GM18519 (cell line): ENCODE data around the gene LDLRAP1.
A peak's percentile ranks its signal among the peaks of the same experiment; 100 is the strongest.
"Not testable (repeated sequence)": the region's sequence is repeated elsewhere in the genome, so short reads cannot be mapped to it uniquely, and the experiment has no call there.

ENCODE experiments used
- ATAC-seq: cut with Tn5 transposase; IDR thresholded peaks from one replicate; pipeline ENCODE4 v1.9.1; 2021; ENCODE audit warnings: mild to moderate bottlenecking, moderate library complexity; ENCODE audit not compliant: unreplicated experiment, low FRiP score

The LDLRAP1 gene

DNA sequence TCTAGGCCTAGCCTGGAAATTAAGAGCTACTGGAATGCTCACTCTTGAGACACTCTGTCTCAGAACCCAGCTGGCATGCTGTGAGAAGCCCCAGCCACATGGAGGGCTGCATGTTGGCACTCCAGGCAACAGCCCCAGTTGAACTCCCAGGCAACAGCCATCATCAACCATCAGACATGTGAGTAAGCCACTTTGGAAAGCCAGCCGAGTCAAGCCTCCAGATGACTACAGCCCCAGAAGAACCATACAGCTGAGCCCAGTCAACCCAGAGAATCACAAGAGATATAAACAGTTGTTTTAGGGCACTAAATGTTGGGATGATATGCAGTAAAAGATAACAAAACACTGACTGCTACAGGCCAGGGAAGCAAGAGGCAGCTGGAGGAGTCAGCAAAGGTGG lies 55.5 kb downstream of the LDLRAP1 start:
- no peak for ATAC-seq

DNA sequence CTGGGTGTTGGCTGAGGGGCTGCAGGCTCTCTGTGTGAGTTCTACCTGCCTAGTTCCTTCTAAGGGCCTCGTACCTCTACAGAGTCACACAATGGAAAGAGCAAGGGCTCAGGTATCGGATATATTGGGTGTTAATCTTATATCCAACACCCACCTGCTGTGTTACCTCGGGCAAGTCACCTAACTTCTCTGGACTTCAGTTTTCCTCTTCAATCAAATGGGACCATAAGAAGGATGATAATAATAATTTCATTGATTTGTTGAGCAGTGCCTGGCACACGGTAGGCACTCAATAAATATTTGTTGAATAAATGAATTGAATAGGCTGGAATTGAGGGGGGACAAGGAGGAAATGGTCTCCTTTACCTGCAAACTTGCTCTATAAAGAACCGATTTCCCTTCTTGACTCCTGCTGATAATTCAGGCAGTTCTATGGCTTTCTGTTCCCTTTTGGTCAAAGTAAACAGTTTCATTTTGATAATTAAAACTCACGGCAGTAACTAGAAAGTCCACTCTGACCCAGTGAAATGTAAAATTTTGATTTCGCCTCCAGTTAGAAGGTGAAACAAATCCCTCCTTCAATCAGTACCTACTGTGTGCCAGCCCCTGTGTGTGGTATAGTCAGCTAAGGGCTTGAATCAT lies 56.7 kb downstream of the LDLRAP1 start:
- no peak for ATAC-seq

DNA sequence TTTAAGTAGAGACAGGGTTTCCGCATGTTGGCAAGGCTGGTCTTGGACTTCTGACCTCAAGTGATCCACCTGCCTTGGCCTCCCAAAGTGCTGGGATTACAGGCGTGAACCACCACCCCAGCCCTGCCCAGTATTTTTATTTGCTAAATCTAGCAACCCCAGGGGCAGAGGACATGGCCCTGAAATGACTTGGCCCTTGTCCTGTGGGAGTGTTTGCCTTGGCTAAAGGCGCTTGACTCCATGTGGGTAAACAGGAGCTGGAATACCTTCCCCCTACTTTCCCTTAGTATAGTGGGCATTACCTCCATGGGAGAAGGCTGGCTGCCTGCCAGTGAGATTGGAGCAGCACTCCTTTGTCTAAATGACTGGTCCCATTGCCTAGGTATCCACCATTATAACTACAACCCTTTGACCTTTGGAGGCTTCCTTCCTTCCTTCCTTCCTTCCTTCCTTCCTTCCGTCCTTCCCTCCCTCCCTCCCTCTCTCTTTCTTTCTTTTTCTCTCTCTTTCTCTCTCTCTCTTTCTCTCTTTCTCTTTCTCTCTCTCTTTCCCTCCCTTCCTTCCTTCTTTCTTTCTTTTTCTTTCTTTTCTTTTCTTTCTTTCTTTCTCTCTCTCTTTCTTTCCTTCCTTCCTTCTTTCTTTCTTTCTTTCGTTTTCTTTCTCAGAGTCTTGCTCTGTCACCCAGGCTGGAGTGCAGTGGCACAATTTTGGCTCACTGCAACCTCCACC lies 57.7 kb downstream of the LDLRAP1 start:
- not testable (repeated sequence) for ATAC-seq

DNA sequence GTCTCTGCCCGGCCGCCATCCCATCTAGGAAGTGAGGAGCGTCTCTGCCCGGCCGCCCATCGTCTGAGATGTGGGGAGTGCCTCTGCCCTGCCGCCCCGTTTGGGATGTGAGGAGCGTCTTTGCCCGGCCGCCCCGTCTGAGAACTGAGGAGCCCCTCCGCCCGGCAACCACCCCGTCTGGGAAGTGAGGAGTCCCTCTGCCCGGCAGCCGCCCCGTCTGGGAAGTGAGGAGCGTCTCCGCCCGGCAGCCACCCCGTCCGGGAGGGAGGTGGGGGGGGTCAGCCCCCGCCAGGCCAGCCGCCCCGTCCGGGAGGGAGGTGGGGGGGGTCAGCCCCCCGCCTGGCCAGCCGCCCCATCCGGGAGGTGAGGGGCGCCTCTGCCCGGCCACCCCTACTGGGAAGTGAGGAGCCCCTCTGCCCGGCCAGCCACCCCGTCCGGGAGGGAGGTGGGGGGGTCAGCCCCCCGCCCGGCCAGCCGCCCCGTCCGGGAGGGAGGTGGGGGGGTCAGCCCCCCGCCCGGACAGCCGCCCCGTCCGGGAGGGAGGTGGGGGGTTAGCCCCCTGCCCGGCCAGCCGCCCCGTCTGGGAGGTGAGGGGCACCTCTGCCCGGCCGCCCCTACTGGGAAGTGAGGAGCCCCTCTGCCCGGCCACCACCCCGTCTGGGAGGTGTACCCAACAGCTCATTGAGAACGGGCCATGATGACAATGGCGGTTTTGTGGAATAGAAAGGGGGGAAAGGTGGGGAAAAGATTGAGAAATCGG lies 60.6 kb downstream of the LDLRAP1 start:
- not testable (repeated sequence) for ATAC-seq

DNA sequence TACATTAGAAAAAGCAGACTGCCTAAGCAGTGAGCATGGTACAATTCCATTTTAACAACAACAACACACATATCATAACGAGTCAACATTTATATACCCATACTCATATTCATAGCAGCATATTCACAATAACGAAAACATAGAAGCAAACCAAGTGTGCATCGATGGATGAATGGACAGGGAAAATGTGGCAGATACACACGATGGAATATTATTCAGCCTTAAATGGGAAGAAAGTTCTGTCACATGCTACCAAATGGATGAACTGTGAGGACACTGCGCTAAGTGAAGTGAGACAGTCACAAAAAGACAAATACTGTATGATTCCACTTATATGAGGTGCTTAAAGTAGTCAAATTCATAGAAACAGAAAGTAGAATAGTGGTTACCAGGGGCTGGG lies 63.7 kb downstream of the LDLRAP1 start:
- no peak for ATAC-seq

DNA sequence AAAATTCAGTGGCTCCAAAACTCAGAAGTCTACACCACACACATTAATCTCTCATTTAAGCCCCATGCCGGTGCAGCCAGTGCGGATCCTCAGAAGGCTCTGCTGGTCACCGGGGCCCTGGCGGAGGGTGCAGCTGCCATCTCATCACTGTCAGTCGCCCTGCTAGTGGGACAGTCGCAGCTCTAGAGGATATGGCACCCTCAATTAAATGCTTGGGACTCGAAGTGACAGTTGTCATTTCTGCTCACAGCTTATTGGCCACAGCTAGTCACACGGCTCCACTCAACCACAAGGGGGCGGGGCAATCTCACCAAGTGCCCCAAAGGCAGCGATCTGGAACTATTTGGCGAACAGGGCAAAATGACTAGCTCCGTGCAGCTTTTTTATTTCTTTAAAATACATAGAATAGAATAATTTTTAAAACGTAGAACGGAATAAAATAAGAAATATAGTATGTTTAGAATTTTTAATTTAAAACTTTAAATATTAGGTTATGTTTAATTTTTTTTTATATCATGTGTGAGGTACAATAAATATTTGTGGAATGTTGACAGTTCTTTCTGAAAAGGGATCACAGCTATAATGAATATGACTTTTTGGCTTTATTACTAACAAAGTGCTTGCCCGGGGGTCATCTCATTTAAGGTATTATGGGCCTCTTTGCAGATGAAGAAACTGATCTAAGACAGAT lies 65.2 kb downstream of the LDLRAP1 start:
- ATAC-seq, result no peak

DNA sequence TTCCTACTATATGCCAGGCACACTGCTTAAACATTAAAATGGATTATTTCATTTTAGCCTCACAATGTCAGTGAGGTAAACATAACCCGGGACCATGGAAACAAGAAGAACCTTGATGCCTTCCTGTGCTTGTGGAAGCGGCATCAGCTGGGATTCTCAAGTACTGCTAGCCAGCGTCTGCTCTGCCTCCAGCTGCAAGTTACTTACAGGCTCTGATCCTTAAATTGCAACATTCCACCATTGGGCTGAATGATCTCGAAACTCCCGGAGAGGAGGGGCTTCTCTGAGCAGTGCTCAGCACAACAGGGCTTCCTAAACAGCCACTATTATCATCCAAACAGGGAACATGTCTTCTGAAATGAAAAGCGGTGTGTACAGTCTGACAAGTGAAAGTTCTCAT lies 66.5 kb downstream of the LDLRAP1 start:
- no peak for ATAC-seq

DNA sequence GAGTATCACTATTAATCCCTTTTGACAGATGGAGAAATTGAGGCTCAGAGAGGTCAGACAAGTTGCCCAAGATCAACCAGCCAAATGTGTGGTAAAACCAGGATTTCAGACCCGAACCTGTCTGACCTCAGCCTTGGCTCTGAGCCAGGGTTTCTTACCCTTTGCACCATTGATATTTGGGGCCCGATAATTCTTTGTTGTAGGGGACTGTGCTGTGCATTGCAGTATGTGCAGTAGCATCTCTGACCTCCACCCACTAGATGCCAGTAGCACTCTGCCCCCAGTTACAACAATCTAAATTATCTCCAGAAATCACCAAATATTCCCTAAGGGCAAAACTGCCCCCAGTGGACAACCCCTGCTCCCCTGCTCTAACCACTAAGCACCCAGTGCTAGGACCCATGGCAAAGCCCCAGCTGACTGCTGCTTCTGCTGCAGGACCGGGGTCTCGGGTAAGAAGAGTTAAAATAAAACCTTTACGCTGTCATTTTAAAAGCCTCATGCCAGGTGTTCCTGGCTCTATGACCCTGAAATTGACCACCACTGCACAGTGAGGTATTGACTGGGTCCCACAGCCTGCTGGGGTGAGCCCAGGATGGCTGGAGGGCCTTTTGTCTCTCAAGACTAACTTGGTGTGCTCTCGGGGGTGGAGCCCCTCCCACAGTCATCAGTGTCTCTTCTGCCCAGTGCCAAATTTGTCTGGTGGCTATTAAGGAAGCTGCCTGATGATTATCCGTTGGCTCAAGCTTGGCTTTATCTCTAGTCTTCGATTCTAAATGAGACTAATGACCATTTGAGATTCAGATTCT lies 67.6 kb downstream of the LDLRAP1 start:
- ATAC-seq, result no peak

DNA sequence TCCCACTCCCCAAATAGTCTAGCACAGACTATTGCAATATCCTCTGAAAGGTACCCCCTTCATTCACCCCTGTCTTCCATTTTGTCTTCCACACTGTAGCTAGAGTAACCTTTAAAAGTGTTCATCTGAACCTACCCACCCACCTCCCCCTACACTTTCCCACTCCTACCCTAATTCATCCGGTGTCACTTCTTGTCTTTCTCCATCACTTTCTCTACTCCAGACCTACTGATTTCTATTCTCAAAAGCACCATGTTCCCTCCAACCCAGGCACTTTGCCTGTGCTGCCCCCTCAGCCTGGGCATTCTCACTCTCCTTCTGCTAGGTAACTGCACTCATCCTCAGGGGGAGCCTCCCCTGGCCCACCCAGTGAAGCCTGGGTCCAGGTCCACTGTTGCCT lies 68.4 kb downstream of the LDLRAP1 start:
- ATAC-seq, result no peak

DNA sequence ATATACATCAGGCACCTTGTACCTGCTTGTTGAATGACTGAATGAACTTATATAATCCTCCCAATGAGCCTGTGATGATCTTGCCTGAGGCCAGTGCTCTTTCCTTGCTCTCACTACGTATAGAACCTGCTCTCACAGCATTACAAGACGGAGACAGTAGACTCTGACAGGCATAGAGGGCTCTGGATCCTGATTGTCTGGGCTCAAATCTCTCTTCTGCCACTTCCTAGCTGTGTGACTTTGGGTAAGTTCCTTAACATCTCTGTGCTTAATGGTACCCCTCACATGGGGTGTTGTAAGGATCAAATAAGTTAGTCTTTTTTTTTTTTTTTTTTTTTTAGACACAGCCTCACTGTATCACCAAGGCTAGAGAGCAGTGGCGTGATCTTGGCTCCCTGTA lies 69.0 kb downstream of the LDLRAP1 start:
- no peak for ATAC-seq

DNA sequence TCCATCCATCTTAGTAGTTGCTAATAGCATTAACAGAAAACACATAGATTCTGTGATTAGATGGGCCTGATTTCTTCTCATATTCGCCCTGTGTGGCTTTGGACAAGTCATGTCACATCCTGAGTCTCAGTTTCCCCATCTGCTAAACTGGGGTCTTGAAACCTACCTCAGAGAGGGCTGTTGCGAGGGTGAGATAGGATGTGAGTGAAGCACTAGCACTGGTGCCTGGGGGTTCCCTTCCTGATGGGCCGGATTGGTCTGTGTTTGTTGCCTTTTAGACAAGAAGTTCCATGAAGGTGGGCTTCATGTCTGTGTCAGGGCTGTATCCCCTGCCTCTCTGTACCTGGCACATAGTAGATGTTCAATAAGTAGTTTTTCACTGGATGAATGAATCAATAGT lies 69.7 kb downstream of the LDLRAP1 start:
- ATAC-seq, result no peak

DNA sequence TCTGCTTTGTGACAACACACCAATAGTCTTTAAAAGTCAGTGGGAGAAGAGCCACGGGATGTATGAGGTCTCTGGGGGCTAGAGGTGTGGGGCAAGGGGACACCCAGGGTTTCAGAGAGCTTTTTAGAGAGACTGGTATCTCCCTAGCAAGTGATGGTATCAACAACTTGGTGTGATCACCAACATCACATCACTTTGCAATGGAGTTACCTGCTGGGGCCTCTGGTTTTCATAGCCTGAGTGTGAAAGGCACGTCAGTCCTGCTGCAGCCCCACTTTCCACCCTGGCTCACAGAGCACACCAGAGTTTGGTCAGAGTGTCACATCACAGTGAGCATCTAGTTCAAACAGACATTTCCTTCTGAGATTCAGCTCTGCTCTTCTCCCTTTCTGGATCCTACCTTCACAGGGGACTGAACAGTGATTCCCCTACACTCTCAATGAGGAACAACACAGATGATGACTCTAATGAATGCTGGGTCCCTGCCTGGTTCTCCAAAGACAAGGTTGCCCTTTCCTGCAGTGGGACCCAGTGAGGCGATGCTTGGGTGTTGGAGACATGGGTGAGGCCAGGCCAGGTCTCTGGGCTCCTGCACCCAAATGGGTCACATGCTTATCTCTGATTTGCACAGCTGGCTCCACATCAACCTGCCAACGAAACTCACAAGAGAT lies 71.2 kb downstream of the LDLRAP1 start:
- no peak for ATAC-seq

DNA sequence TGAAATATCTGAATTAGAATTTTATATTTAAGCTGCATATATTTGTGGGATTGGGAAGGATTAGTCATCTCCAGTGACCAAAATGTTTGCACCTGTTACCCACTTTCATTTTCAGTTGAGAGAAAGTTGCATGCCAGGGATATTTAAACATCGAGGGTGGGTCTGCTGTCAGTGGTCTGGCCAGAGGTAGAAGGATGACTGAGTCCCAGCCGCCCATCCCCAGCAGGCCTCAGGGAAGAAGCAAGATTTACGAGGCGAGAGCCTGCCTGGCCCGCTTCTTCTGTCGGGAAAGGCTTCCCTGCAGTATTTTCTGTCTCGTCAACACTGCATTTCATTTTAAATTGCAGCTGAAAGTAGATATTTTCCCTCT lies 71.8 kb downstream of the LDLRAP1 start:
- no peak for ATAC-seq

DNA sequence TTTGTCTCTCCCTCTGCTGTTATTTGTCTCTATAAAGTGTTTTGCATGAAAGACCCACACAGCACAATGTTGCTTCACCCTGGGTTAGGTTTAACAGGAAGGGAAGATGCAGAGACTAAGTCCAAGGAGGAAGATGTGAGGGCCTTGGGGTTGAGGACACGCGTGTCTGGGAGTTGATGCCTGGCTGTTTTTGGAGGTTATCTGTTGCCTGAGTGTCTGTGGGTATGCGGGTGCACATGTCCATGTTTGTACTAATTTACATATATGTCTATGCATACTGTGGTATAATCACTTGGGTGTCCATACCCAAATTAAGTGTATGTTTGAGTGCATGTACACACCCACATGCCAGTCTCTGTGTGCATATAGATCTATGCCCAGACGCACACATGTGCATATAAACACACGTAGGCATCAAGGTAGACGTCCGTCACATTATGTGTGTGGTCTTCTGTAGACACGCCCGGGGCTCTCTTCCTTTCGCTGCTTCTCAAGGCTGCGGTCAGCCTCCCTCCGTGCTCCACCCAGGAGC lies 72.2 kb downstream of the LDLRAP1 start:
- no peak for ATAC-seq

DNA sequence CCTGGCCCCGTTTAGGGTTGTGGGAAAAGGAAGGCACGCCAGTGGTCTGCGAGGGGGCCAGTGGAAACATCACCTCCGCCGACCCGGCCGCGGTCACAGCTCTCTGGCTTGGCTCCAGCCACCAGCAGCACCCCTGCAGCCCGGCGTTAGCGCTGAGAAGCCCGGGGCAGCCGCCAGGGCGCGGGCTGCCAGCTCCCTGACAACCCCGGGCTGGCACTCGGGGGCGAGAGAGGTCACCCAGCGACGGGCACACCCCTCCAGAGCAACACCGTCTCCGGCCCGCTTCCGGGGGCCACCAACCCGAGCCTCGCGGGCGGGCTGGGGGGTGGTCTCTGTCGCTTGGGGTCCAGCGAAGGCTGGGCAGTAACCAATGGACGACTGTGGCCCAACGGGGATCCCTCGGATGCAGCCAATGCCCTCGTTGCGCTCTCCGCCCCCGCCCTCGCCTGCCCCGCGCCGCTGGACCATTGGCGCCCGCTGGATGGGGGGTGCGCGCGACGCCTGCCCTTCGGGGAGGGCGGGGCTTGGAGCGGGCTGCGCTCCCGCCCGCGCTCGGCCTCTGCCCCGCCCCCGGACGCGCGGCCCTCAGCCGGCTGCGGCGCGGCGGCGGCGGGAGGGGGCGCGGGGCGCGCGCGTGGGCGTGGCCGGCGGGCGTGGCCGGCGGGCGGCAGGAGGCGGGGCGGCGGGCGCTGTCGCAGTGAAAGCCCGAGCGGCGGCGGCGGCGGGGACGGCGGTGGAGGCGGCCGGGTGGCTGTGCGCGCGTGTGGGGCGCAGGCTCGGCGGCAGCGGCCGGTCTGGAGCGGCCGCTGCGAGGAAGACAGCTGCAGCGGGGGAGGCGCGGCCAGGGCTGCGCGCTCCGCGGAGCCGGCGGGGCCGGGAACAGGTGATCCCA lies 72.9 kb downstream of the LDLRAP1 start, which contains the start of gene MAN1C1:
Gene MAN1C1, plus strand, starts transcription at position 697 of the 892 bp plus-strand sequence. CDS start 1,007 bp downstream, outside the sequence.
- peak; percentile 31 for ATAC-seq

DNA sequence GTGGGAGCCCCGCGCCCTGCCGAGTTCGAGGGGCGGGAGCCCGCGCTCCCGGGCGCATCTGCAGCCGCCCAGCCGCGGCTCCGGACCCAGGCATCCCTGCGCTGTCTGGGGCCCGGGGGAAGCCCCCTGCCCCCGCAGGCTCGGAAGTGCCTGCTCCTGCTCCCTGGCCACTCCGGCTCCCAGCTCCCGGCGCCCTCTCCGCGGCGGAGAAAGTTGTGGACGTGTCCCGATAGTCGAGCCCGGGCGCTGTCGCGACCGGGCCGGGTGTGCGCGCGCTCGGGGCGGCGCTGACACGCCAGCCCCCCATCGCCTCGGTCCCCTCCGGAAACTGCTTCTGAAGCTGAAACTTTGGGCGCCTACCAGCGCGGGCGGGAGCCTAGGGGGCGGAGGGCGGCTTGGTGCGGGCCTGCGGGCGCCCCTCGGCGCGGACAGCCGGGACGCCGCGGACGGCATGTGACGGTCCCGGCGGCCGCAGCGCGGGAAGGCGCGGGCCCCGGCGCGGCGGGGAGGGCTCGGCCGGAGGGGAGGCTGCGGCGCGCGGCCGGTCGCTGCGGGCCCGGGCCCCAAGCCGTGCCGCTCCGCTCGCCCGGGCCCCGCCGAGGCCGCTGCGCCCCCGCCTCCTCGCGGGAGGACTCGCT lies 73.7 kb downstream of the LDLRAP1 start:
- ATAC-seq, result peak; percentile 13

DNA sequence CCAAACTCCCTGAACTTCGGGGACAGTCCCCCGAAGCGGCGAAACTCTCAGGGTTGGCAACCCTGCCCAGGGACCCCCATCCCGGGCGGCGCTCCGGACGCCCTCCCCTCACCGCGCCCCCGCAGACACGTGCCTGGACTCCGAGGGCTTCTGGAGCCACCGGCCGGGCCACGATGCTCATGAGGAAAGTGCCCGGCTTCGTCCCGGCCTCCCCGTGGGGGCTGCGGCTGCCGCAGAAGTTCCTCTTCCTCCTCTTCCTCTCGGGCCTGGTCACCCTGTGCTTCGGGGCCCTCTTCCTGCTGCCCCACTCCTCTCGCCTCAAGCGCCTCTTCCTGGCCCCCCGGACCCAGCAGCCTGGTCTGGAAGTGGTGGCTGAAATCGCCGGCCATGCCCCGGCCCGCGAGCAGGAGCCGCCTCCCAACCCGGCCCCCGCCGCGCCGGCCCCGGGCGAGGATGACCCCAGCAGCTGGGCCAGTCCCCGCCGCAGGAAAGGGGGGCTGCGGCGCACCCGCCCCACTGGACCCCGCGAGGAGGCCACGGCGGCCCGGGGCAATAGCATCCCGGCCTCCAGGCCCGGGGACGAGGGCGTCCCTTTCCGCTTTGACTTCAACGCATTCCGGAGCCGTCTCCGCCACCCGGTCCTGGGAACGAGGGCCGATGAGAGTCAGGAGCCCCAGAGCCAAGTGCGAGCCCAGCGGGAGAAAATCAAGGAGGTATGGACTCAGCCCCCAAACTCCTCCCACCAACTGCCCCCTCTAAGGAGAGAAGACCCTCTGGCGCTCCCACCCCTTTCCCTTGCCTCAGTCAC lies 74.4 kb downstream of the LDLRAP1 start:
- ATAC-seq, result no peak
